Smooth muscle cell (in vitro differentiated cells): Measurements from ENCODE around the gene FCMR. TPM values are rescaled to one million over a fixed set of nuclear protein-coding genes. Genes with fewer than 3 reads are reported as not detected.

Experiments
- DNase-seq: peaks from one replicate; lab custom pipeline; 2025; ENCODE audit not compliant: unreplicated experiment; lab: John Stamatoyannopoulos, UW
- H2AFZ ChIP-seq: fragments of 200-600 bp; sonication (generic); 2 replicates; pipeline ENCODE4 v1.6.0; 2016; ENCODE audit warnings: antibody characterized with exemption, low read depth, mild to moderate bottlenecking
- H3F3A ChIP-seq: fragments of 200-600 bp; sonication (generic); 2 replicates; pipeline ENCODE4 v1.6.0; 2017; ENCODE audit warnings: antibody characterized with exemption, low read depth
- H3K27ac ChIP-seq: fragments of 200-600 bp; sonication (generic); 2 replicates; pipeline ENCODE4 v1.5.1; 2016; ENCODE audit warnings: low read depth, mild to moderate bottlenecking
- H3K27me3 ChIP-seq: fragments of 200-600 bp; sonication (generic); 2 replicates; pipeline ENCODE4 v1.6.1; 2016; ENCODE audit warnings: low read depth, mild to moderate bottlenecking
- H3K36me3 ChIP-seq: fragments of 200-600 bp; sonication (generic); 2 replicates; pipeline ENCODE4 v1.5.1; 2016; ENCODE audit warnings: low read depth
- H3K4me1 ChIP-seq: fragments of 200-600 bp; sonication (generic); 2 replicates; pipeline ENCODE4 v1.5.1; 2016; ENCODE audit warnings: low read depth
- H3K4me2 ChIP-seq: fragments of 200-600 bp; sonication (generic); 2 replicates; pipeline ENCODE4 v1.6.0; 2016; ENCODE audit warnings: mild to moderate bottlenecking
- H3K4me3 ChIP-seq: fragments of 200-600 bp; sonication (generic); 2 replicates; pipeline ENCODE4 v1.5.1; 2016; ENCODE audit warnings: mild to moderate bottlenecking
- H3K79me2 ChIP-seq: fragments of 200-600 bp; sonication (generic); 2 replicates; pipeline ENCODE4 v1.6.0; 2016; ENCODE audit warnings: low read depth, mild to moderate bottlenecking
- H3K9ac ChIP-seq: fragments of 200-600 bp; sonication (generic); 2 replicates; pipeline ENCODE4 v1.6.0; 2016; ENCODE audit warnings: low read depth
- H3K9me3 ChIP-seq: fragments of 200-600 bp; sonication (generic); replicated peaks from 2 replicates; pipeline ENCODE4 v1.5.1; 2016; ENCODE audit warnings: low read depth
- H4K20me1 ChIP-seq: fragments of 200-600 bp; sonication (generic); 2 replicates; pipeline ENCODE4 v1.6.0; 2016; ENCODE audit warnings: low read depth
- WGBS: methylation state at CpG from one replicate; pipeline ENCODE4 v1.1.7; 2016; ENCODE audit warnings: low lambda C conversion rate; 5-methylcytosine and 5-hydroxymethylcytosine counted together
- polyA plus RNA-seq: library from polyadenylated mRNA; unstranded; fragments of >200 nt; fragmentation: Nextera tagmentation; extraction: Ambion mirVana; gene quantifications from 2 replicates; pipeline ENCODE4 v1.2.1, GENCODE V29; 2016
- total RNA-seq: library from RNA; depleted of rRNA; stranded (reverse); fragments of >200 nt; gene quantifications from 2 replicates; pipeline ENCODE4 v1.2.3, GENCODE V29; 2014
- TF ChIP-seq, protein P1 (sequence below): fragments of 200-600 bp; sonication (generic); IDR thresholded peaks from 2 replicates; pipeline ENCODE4 v1.5.1; 2017; ENCODE audit warnings: borderline replicate concordance, mild to moderate bottlenecking, antibody characterized with exemption; ENCODE audit not compliant: insufficient read depth, poor library complexity, severe bottlenecking

The FCMR gene
- total and polyA plus RNA-seq, 2 experiments from 2014 or later, result 1.6 TPM; not detected in 1

- no peak overlapping the region for H3K4me3 ChIP-seq
- H4K20me1 ChIP-seq, result no peaks in the 10 kb centered on the region
- no peak overlapping the region for H3K27ac ChIP-seq
- H2AFZ ChIP-seq, result no peak overlapping the region
- H3K4me1 ChIP-seq, result no peaks in the 10 kb centered on the region
- no peaks in the 10 kb centered on the region for H3K79me2 ChIP-seq
- DNase-seq, result no peak
- H3K9ac ChIP-seq, result no peak overlapping the region
- no peaks in the 10 kb centered on the region for H3K36me3 ChIP-seq
- no peaks in the 10 kb centered on the region for H3F3A ChIP-seq
- H3K27me3 ChIP-seq, result peaks cover 7% of the 10 kb centered on the region
- no peak overlapping the region for H3K4me2 ChIP-seq
- H3K9me3 ChIP-seq, result no peaks in the 10 kb centered on the region
- TF ChIP-seq, protein P1, sequence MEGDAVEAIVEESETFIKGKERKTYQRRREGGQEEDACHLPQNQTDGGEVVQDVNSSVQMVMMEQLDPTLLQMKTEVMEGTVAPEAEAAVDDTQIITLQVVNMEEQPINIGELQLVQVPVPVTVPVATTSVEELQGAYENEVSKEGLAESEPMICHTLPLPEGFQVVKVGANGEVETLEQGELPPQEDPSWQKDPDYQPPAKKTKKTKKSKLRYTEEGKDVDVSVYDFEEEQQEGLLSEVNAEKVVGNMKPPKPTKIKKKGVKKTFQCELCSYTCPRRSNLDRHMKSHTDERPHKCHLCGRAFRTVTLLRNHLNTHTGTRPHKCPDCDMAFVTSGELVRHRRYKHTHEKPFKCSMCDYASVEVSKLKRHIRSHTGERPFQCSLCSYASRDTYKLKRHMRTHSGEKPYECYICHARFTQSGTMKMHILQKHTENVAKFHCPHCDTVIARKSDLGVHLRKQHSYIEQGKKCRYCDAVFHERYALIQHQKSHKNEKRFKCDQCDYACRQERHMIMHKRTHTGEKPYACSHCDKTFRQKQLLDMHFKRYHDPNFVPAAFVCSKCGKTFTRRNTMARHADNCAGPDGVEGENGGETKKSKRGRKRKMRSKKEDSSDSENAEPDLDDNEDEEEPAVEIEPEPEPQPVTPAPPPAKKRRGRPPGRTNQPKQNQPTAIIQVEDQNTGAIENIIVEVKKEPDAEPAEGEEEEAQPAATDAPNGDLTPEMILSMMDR, result no peak
These were observed 54.0 kb downstream of the FCMR start for GRCh38 chr1:206867716-206868115.

DNA sequence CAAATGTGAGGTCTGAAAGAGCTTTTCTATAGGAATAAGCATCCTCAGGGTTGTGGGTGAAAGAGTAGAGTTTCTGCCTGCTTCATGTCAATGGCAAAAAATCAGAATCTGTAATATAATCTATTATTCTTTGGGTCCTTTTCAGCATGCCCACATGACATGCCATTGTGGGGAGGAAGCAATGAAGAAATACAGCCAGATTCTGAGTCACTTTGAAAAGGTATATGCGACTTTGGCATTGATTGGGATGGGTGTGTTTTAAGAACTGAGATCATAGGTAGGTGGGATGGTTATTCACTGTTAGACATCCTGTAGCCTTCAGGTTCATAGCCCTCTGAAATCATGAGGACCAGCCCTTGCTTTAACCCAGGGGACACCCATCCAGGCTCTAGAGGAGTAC lies 54.5 kb downstream of the FCMR start:
- Histone ChIP-seq H3K9ac (no peak overlapping the region), H4K20me1 (no peaks in the 10 kb centered on the region), H2AFZ (no peak overlapping the region), H3K27me3 (peaks cover 10% of the 10 kb centered on the region), H3K4me2 (no peak overlapping the region), H3K9me3 (no peaks in the 10 kb centered on the region), H3K4me3 (no peak overlapping the region), H3K27ac (no peak overlapping the region), H3K36me3 (no peaks in the 10 kb centered on the region), H3F3A (no peaks in the 10 kb centered on the region), H3K79me2 (no peaks in the 10 kb centered on the region), H3K4me1 (no peaks in the 10 kb centered on the region)
- WGBS, result 88% methylated on average over 1 of the region's 1 CpG
- TF ChIP-seq, protein P1, result no peak
- no peak for DNase-seq

- Histone ChIP-seq H3K4me2 (no peak overlapping the region), H3K36me3 (no peaks in the 10 kb centered on the region), H3K9ac (no peak overlapping the region), H3K9me3 (no peaks in the 10 kb centered on the region), H2AFZ (no peak overlapping the region), H4K20me1 (no peaks in the 10 kb centered on the region), H3K27ac (no peak overlapping the region), H3K4me1 (no peaks in the 10 kb centered on the region), H3K4me3 (no peak overlapping the region), H3K27me3 (peaks cover 17% of the 10 kb centered on the region), H3F3A (no peaks in the 10 kb centered on the region), H3K79me2 (no peaks in the 10 kb centered on the region)
- DNase-seq, result no peak
- WGBS, result 58% methylated on average over 2 of the region's 2 CpGs
- TF ChIP-seq, protein P1, result no peak
These were observed 55.7 kb downstream of the FCMR start for GRCh38 chr1:206866062-206866461.

- peak; percentile 22 for DNase-seq
- no peaks in the 10 kb centered on the region for H3F3A ChIP-seq
- no peak within 1 kb of the TSS for H3K9ac ChIP-seq
- no peaks in the 10 kb centered on the region for H3K9me3 ChIP-seq
- no peak within 1 kb of the TSS for H3K27ac ChIP-seq
- H3K79me2 ChIP-seq, result no peaks in the 10 kb centered on the region
- WGBS, result 53% methylated on average over 19 of the region's 19 CpGs
- no peaks in the 10 kb centered on the region for H3K4me1 ChIP-seq
- TF ChIP-seq, protein P1, result peak; percentile 81
- H3K36me3 ChIP-seq, result no peaks in the 10 kb centered on the region
- H3K4me3 ChIP-seq, result no peak within 1 kb of the TSS
- H3K4me2 ChIP-seq, result no peak within 1 kb of the TSS
- no peaks in the 10 kb centered on the region for H4K20me1 ChIP-seq
- peaks cover 23% of the 10 kb centered on the region for H3K27me3 ChIP-seq
- H2AFZ ChIP-seq, result no peak within 1 kb of the TSS
These were observed 56.6 kb downstream of the FCMR start, which contains the start of gene IL20 for GRCh38 chr1:206864939-206865671. TSS of gene IL20 (plus strand) at chr1:206865623. CDS start at chr1:206865853, 230 bp downstream.
